ENCODE measurements around the gene GOLGA8O.
"Not testable (repeated sequence)": the region's sequence is repeated elsewhere in the genome, so short reads cannot be mapped to it uniquely, and the experiment has no call there.

The GOLGA8O gene

GRCh38 chr15:32455534-32455933 is at the start of gene GOLGA8O:
Gene GOLGA8O (minus strand): TSS chr15:32455634. CDS start chr15:32455536, 98 bp downstream.
- H3K27me3 ChIP-seq (ENCODE audit: low read length); H3K4me3 ChIP-seq (ENCODE audit: insufficient read depth, low read length, poor library complexity, severe bottlenecking); H3K4me2 ChIP-seq (ENCODE audit: low read depth, low read length, poor library complexity, severe bottlenecking); H3K9me3 ChIP-seq (ENCODE audit: insufficient read depth, low read length); H3K79me2 ChIP-seq (ENCODE audit: insufficient read depth, low read length); H3K27ac ChIP-seq (ENCODE audit: low read depth, low read length); H3K9ac ChIP-seq (ENCODE audit: low read length); H3K36me3 ChIP-seq (ENCODE audit: low read length); H3F3A ChIP-seq (ENCODE audit: insufficient read depth); H3K9me2 ChIP-seq (replicated peaks; ENCODE audit: insufficient read depth, low read length); H4K20me1 ChIP-seq (ENCODE audit: low read depth, low read length); H2AFZ ChIP-seq (ENCODE audit: low read depth, low read length, severe bottlenecking): not testable (repeated sequence)

- not testable (repeated sequence) for H3F3A ChIP-seq (ENCODE audit: insufficient read depth); H3K79me2 ChIP-seq (ENCODE audit: insufficient read depth, low read length)
Measured at GRCh38 chr15:32504152-32504811, 48.8 kb upstream of the GOLGA8O start.

GRCh38 chr15:32502946-32503345 is 47.5 kb upstream of the GOLGA8O start:
- not testable (repeated sequence) for H2AFZ ChIP-seq (ENCODE audit: low read depth, low read length, severe bottlenecking); H3K27ac ChIP-seq (ENCODE audit: low read depth, low read length); H3K9ac ChIP-seq (ENCODE audit: low read length); H3K79me2 ChIP-seq (ENCODE audit: insufficient read depth, low read length); H3K9me2 ChIP-seq (replicated peaks; ENCODE audit: insufficient read depth, low read length); H4K20me1 ChIP-seq (ENCODE audit: low read depth, low read length); H3K4me3 ChIP-seq (ENCODE audit: insufficient read depth, low read length, poor library complexity, severe bottlenecking); H3K36me3 ChIP-seq (ENCODE audit: low read length); H3F3A ChIP-seq (ENCODE audit: insufficient read depth); H3K9me3 ChIP-seq (ENCODE audit: insufficient read depth, low read length); H3K27me3 ChIP-seq (ENCODE audit: low read length); H3K4me2 ChIP-seq (ENCODE audit: low read depth, low read length, poor library complexity, severe bottlenecking)

More at GRCh38 chr15:32504152-32504811, 48.8 kb upstream of the GOLGA8O start:
- H3K27ac ChIP-seq (ENCODE audit: low read depth, low read length); H3K27me3 ChIP-seq (ENCODE audit: low read length); H2AFZ ChIP-seq (ENCODE audit: low read depth, low read length, severe bottlenecking); H3K9me3 ChIP-seq (ENCODE audit: insufficient read depth, low read length); H3K4me2 ChIP-seq (ENCODE audit: low read depth, low read length, poor library complexity, severe bottlenecking); H3K4me3 ChIP-seq (ENCODE audit: insufficient read depth, low read length, poor library complexity, severe bottlenecking); H4K20me1 ChIP-seq (ENCODE audit: low read depth, low read length); H3K36me3 ChIP-seq (ENCODE audit: low read length); H3K9ac ChIP-seq (ENCODE audit: low read length); H3K9me2 ChIP-seq (replicated peaks; ENCODE audit: insufficient read depth, low read length): not testable (repeated sequence)

- H4K20me1 ChIP-seq (ENCODE audit: low read depth, low read length); H3K9me3 ChIP-seq (ENCODE audit: insufficient read depth, low read length); H3K4me2 ChIP-seq (ENCODE audit: low read depth, low read length, poor library complexity, severe bottlenecking); H3K4me3 ChIP-seq (ENCODE audit: insufficient read depth, low read length, poor library complexity, severe bottlenecking); H3K27ac ChIP-seq (ENCODE audit: low read depth, low read length); H2AFZ ChIP-seq (ENCODE audit: low read depth, low read length, severe bottlenecking); H3K36me3 ChIP-seq (ENCODE audit: low read length); H3K9ac ChIP-seq (ENCODE audit: low read length); H3K9me2 ChIP-seq (replicated peaks; ENCODE audit: insufficient read depth, low read length); H3K79me2 ChIP-seq (ENCODE audit: insufficient read depth, low read length); H3K27me3 ChIP-seq (ENCODE audit: low read length); H3F3A ChIP-seq (ENCODE audit: insufficient read depth): not testable (repeated sequence)
Measured at GRCh38 chr15:32492768-32493167, 37.3 kb upstream of the GOLGA8O start.

- not testable (repeated sequence) for H3K4me3 ChIP-seq (ENCODE audit: insufficient read depth, low read length, poor library complexity, severe bottlenecking)
Measured at GRCh38 chr15:32486474-32486873, 31.0 kb upstream of the GOLGA8O start.

GRCh38 chr15:32483377-32483776 is 27.9 kb upstream of the GOLGA8O start:
- H2AFZ ChIP-seq (ENCODE audit: low read depth, low read length, severe bottlenecking); H3K4me2 ChIP-seq (ENCODE audit: low read depth, low read length, poor library complexity, severe bottlenecking); H3K36me3 ChIP-seq (ENCODE audit: low read length); H3K27ac ChIP-seq (ENCODE audit: low read depth, low read length); H4K20me1 ChIP-seq (ENCODE audit: low read depth, low read length); H3K9me2 ChIP-seq (replicated peaks; ENCODE audit: insufficient read depth, low read length); H3K9ac ChIP-seq (ENCODE audit: low read length); H3K79me2 ChIP-seq (ENCODE audit: insufficient read depth, low read length); H3K9me3 ChIP-seq (ENCODE audit: insufficient read depth, low read length); H3F3A ChIP-seq (ENCODE audit: insufficient read depth); H3K4me3 ChIP-seq (ENCODE audit: insufficient read depth, low read length, poor library complexity, severe bottlenecking); H3K27me3 ChIP-seq (ENCODE audit: low read length): not testable (repeated sequence)

More at GRCh38 chr15:32486474-32486873, 31.0 kb upstream of the GOLGA8O start:
- not testable (repeated sequence) for H3F3A ChIP-seq (ENCODE audit: insufficient read depth); H3K27me3 ChIP-seq (ENCODE audit: low read length); H3K36me3 ChIP-seq (ENCODE audit: low read length); H3K27ac ChIP-seq (ENCODE audit: low read depth, low read length); H3K9me3 ChIP-seq (ENCODE audit: insufficient read depth, low read length); H3K79me2 ChIP-seq (ENCODE audit: insufficient read depth, low read length); H3K9ac ChIP-seq (ENCODE audit: low read length); H3K4me2 ChIP-seq (ENCODE audit: low read depth, low read length, poor library complexity, severe bottlenecking); H4K20me1 ChIP-seq (ENCODE audit: low read depth, low read length); H3K9me2 ChIP-seq (replicated peaks; ENCODE audit: insufficient read depth, low read length); H2AFZ ChIP-seq (ENCODE audit: low read depth, low read length, severe bottlenecking)

GRCh38 chr15:32481683-32482082 is 26.2 kb upstream of the GOLGA8O start:
- H3F3A ChIP-seq (ENCODE audit: insufficient read depth); H3K36me3 ChIP-seq (ENCODE audit: low read length); H3K27me3 ChIP-seq (ENCODE audit: low read length); H2AFZ ChIP-seq (ENCODE audit: low read depth, low read length, severe bottlenecking); H3K9me2 ChIP-seq (replicated peaks; ENCODE audit: insufficient read depth, low read length); H3K9ac ChIP-seq (ENCODE audit: low read length); H3K4me2 ChIP-seq (ENCODE audit: low read depth, low read length, poor library complexity, severe bottlenecking); H4K20me1 ChIP-seq (ENCODE audit: low read depth, low read length); H3K4me3 ChIP-seq (ENCODE audit: insufficient read depth, low read length, poor library complexity, severe bottlenecking); H3K79me2 ChIP-seq (ENCODE audit: insufficient read depth, low read length); H3K27ac ChIP-seq (ENCODE audit: low read depth, low read length); H3K9me3 ChIP-seq (ENCODE audit: insufficient read depth, low read length): not testable (repeated sequence)

- not testable (repeated sequence) for H3K27ac ChIP-seq (ENCODE audit: low read depth, low read length); H3K27me3 ChIP-seq (ENCODE audit: low read length); H3K9me2 ChIP-seq (replicated peaks; ENCODE audit: insufficient read depth, low read length); H3K79me2 ChIP-seq (ENCODE audit: insufficient read depth, low read length); H3K9me3 ChIP-seq (ENCODE audit: insufficient read depth, low read length); H3K4me2 ChIP-seq (ENCODE audit: low read depth, low read length, poor library complexity, severe bottlenecking); H3K4me3 ChIP-seq (ENCODE audit: insufficient read depth, low read length, poor library complexity, severe bottlenecking); H4K20me1 ChIP-seq (ENCODE audit: low read depth, low read length); H3K9ac ChIP-seq (ENCODE audit: low read length); H2AFZ ChIP-seq (ENCODE audit: low read depth, low read length, severe bottlenecking); H3F3A ChIP-seq (ENCODE audit: insufficient read depth); H3K36me3 ChIP-seq (ENCODE audit: low read length)
Measured at GRCh38 chr15:32468076-32468475, 12.6 kb upstream of the GOLGA8O start.
